H54 (cell line): ENCODE data around the gene NRN1L.
"Not testable (repeated sequence)": the region's sequence is repeated elsewhere in the genome, so short reads cannot be mapped to it uniquely, and the experiment has no call there.

Source experiments
- DNase-seq: peaks from one replicate; pipeline ENCODE4 v3.0.0; 2011; ENCODE audit warnings: low spot score, mixed read lengths; ENCODE audit not compliant: insufficient read length
- FAIRE-seq: peaks from 3 replicates; lab custom pipeline; 2011; peaks lifted over from hg19 to GRCh38; lab: Jason Lieb, UNC
- POLR2A ChIP-seq: IDR thresholded peaks from 2 replicates; pipeline ENCODE4 v1.6.1; 2011; ENCODE audit warnings: low read depth, mild to moderate bottlenecking, low read length

The NRN1L gene

GRCh38 chr16:67848118-67848517, 36.6 kb upstream of the NRN1L start:
- no peak for TF ChIP-seq POLR2A
- no peak for DNase-seq

GRCh38 chr16:67853670-67854069, 31.0 kb upstream of the NRN1L start:
- FAIRE-seq (no peak), DNase-seq (no peak)
- TF ChIP-seq POLR2A, result no peak

More at GRCh38 chr16:67848118-67848517, 36.6 kb upstream of the NRN1L start:
- FAIRE-seq, result no peak

- DNase-seq (no peak), FAIRE-seq (no peak)
- TF ChIP-seq POLR2A, result no peak
Observed at GRCh38 chr16:67855789-67856188, 28.9 kb upstream of the NRN1L start.

GRCh38 chr16:67856927-67857546, 27.6 kb upstream of the NRN1L start:
- DNase-seq (no peak), FAIRE-seq (no peak)
- no peak for TF ChIP-seq POLR2A

- DNase-seq, result peak; percentile 75
- no peak for TF ChIP-seq POLR2A
- peak; percentile 53 for FAIRE-seq
Observed at GRCh38 chr16:67857547-67858233, 27.0 kb upstream of the NRN1L start.

GRCh38 chr16:67858500-67858899, 26.2 kb upstream of the NRN1L start:
- FAIRE-seq (no peak), DNase-seq (no peak)
- TF ChIP-seq POLR2A, result no peak

GRCh38 chr16:67860589-67861398, 23.9 kb upstream of the NRN1L start:
- DNase-seq, result no peak
- no peak for FAIRE-seq
- no peak for TF ChIP-seq POLR2A

GRCh38 chr16:67861877-67862276, 22.8 kb upstream of the NRN1L start:
- DNase-seq (no peak), FAIRE-seq (no peak)
- no peak for TF ChIP-seq POLR2A

GRCh38 chr16:67862623-67863583, 21.8 kb upstream of the NRN1L start:
- peak; percentile 58 for FAIRE-seq
- DNase-seq, result peak; percentile 49
- TF ChIP-seq POLR2A, result no peak

- not testable (repeated sequence) for FAIRE-seq, DNase-seq
Observed at GRCh38 chr16:67864044-67864443, 20.6 kb upstream of the NRN1L start.

GRCh38 chr16:67864594-67864993, 20.1 kb upstream of the NRN1L start:
- TF ChIP-seq POLR2A, result no peak
- DNase-seq (no peak), FAIRE-seq (no peak)

GRCh38 chr16:67865318-67865717, 19.4 kb upstream of the NRN1L start:
- DNase-seq, result no peak

GRCh38 chr16:67868290-67868689, 16.4 kb upstream of the NRN1L start:
- no peak for DNase-seq

More at GRCh38 chr16:67865318-67865717, 19.4 kb upstream of the NRN1L start:
- TF ChIP-seq POLR2A, result no peak
- FAIRE-seq, result no peak

More at GRCh38 chr16:67868290-67868689, 16.4 kb upstream of the NRN1L start:
- no peak for FAIRE-seq
- TF ChIP-seq POLR2A, result no peak
